ENCODE results near the gene BUD31. TPM values are rescaled to one million over a fixed set of nuclear protein-coding genes. Genes with fewer than 3 reads are reported as not detected.

BUD31 gene
- total and polyA plus RNA-seq, 2 experiments from 2014 or later, result 77.1 to 247 TPM

GRCh38 chr7:99387912-99388311, 20.9 kb upstream of the BUD31 start:
- Histone ChIP-seq H3K27ac (ENCODE audit: low read depth) (no peak overlapping the region), H3K27me3 (ENCODE audit: insufficient read depth) (no peaks in the 10 kb centered on the region), H4K20me1 (replicated peaks; ENCODE audit: insufficient read depth) (no peaks in the 10 kb centered on the region; the same call in 1 of the 2 replicates), H3K9me2 (ENCODE audit: insufficient read depth) (no peaks in the 10 kb centered on the region), H3K36me3 (ENCODE audit: insufficient read depth) (no peaks in the 10 kb centered on the region), H3K4me2 (no peak overlapping the region), H2AFZ (no peak overlapping the region), H3K79me2 (replicated peaks; ENCODE audit: insufficient read depth) (0 out of 2 replicates have a peak, but pooled peaks cover 3% of the 10 kb centered on the region), H3K4me1 (ENCODE audit: insufficient read depth) (no peaks in the 10 kb centered on the region), H3K4me3 (no peak overlapping the region), H3F3A (replicated peaks; ENCODE audit: low read depth) (peaks cover 12% of the 10 kb centered on the region; the same call in 1 of the 2 replicates)
- Mint-ChIP-seq H3K9me3 (no peaks in the 10 kb centered on the region), H3K4me1 (peaks cover 3% of the 10 kb centered on the region; the same call in 1 of the 3 replicates), H3K36me3 (ENCODE audit: low read depth) (peaks cover 25% of the 10 kb centered on the region), H3K4me3 (no peak overlapping the region), H3K27ac (no peak overlapping the region), H3K27me3 (ENCODE audit: insufficient read depth, low read depth, poor library complexity) (peaks cover 12% of the 10 kb centered on the region)
- TF ChIP-seq ETS1 (IDR thresholded peaks at IDR 0.05) (no peak), ZNF114 (CRISPR knock-in tag; IDR thresholded peaks at IDR 0.05) (no peak), CTCF (conservative IDR thresholded peaks at IDR 0.05; ENCODE audit: low read depth in 2 of 2) (no peak), NANOG (IDR thresholded peaks at IDR 0.05; ENCODE audit: borderline replicate concordance) (no peak), ZNF462 (CRISPR knock-in tag; IDR thresholded peaks at IDR 0.05) (no peak), CREB1 (CRISPR knock-in tag; IDR thresholded peaks at IDR 0.05; ENCODE audit: low read depth) (no peak), ZNF331 (CRISPR knock-in tag; IDR thresholded peaks at IDR 0.05; ENCODE audit: low read depth) (no peak)
- ATAC-seq (no peak), DNase-seq (ENCODE audit: low spot score) (no peak)
